Right ventricle myocardium inferior (tissue), 1 donor: ENCODE data around the gene NCKAP1. TPM values are rescaled to one million over a fixed set of nuclear protein-coding genes. Genes with fewer than 3 reads are reported as not detected.
A peak's percentile ranks its signal among the peaks of the same experiment; 100 is the strongest.
"Not testable (repeated sequence)": the region's sequence is repeated elsewhere in the genome, so short reads cannot be mapped to it uniquely, and the experiment has no call there.

Experiments
- ATAC-seq: fragments of 200-7000 bp; cut with Tn5 transposase; one replicate; pipeline ENCODE4 v1.9.1; 2020; ENCODE audit warnings: mild to moderate bottlenecking, moderate library complexity
- DNase-seq: peaks from one replicate; pipeline ENCODE4 v3.0.0; 2021; ENCODE audit errors: missing footprints
- intact Hi-C: fragments of 100-400 bp; cut with DNase I; formaldehyde crosslinking; loops from one replicate; pipeline ENCODE4 v1.11.0; 2022
- total RNA-seq: library from RNA; stranded (reverse); fragmentation: NEBNext Ultra II Directional; extraction: Animal tissue kit (Norgen Biotek cat#: 25700); gene quantifications from one replicate; pipeline ENCODE4 v1.2.1, GENCODE V29; 2021
- donor health status: DM: no; HTN: yes; CAD: no; lungs with severe emphysema.

The NCKAP1 gene
- total RNA-seq, 1 donor from 2014 or later = 135 TPM

DNA sequence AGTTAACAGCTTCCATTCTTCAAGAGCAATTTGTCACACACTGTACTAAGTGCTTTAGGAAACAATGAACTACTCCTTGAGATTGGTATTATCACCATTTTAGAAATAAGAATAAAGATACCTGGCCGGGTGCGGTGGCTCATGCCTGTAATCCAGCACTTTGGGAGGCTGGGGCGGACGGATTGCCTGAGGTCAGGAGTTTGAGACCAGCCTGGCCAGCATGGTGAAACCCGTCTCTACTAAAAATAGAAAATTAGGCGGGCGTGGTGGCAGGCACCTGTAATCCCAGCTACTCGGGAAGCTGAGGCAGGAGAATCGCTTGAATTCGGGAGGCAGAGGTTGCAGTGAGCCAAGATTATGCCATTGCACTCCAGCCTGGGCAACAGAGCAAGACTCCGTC, 20.4 kb downstream of the NCKAP1 start:
- DNase-seq = peak; percentile 59
- intact Hi-C loops = not testable (repeated sequence)

DNA sequence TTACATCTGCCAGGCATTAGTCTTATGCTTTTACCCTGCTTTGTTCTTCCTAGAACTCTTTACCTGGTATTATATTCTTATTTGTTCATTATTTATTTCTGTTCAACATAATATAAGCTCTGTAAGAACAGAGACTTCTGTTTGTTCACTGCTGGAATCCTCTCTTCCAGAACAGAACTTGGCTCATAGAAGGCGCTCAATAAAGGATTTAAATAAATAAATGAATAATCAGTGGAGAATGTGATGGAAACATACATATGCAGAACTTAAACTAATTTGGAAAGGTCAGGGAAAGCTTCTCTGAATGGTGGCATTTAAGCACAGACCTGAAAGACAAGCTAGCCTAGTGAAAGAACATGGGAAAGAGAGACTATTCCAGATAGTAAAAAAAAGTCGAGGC, 24.3 kb downstream of the NCKAP1 start:
- DNase-seq = no peak
- intact Hi-C loops = no loop called here
- ATAC-seq = no peak

More for the DNA sequence above, 20.4 kb downstream of the NCKAP1 start:
- not testable (repeated sequence) for ATAC-seq

DNA sequence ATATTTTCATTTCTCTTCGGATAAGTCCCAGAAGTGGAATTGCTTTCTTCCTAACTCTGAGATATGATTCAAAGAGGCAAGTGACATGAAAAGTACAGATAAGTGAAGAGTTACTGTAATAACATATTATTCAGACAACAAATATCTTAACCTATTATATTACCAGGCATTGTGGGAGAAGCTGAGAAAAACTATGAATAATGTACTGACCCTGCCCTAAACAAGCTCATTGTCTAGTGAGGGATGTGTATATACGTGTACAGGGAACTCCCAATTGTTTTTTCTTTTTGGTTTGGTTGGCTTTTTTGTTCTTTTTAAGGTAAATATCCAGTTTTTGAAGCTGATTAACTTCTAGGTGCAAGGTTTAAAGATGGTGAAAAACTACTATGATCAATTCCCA, 26.5 kb downstream of the NCKAP1 start:
- no peak for ATAC-seq
- intact Hi-C loops = no loop called here
- no peak for DNase-seq

DNA sequence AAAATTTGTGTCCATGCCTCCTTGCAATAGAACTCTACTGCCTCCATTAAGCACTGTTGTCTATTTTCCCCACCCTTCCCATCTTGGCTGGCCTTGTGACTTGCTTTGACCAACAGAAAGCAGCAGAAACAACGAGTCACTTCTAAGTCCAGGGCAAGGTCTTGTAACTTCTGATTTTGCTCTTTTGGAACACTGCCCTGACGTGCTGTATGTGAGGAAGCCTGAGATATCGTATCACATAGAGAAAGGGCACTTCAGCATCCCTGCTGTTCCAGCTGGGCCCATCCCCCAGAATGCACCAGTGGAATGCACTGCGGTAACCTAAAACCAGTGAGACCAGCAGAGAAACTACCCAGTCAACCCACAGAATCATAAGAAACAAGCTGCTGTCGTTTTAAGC, 28.1 kb downstream of the NCKAP1 start:
- peak; percentile 73 for ATAC-seq
- intact Hi-C loops = no loop called here
- DNase-seq = no peak

DNA sequence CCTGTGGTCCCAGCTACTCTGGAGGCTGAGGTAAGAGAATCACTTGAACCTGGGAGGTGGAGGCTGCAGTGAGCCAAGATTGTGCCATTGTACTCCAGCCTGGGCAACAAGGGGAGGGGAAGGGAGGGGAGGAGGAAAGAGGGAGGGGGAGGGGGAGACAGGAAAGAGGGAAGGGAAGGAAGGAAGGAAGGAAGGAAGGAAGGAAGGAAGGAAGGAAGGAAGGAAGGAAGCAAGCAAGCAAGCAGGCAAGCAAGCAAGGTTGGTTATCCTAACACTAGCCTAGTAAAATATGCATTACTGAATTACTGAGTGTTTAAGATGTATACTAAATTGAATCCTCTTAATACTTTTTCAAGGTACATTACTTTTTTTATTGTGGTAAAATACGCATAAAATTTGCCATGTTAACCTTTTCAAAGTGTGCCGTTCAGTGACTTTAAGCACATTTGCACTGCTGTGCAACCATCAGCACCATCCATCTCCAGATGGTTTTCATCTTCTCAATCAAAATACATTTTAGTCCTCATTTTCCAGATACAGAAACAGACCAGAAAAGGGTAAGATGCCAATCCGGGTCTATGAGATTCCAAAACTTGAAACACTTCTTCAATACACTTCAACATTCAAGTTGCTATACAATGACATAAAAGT, 28.9 kb downstream of the NCKAP1 start:
- ATAC-seq (no peak), DNase-seq (no peak)
- intact Hi-C loops = no loop called here

DNA sequence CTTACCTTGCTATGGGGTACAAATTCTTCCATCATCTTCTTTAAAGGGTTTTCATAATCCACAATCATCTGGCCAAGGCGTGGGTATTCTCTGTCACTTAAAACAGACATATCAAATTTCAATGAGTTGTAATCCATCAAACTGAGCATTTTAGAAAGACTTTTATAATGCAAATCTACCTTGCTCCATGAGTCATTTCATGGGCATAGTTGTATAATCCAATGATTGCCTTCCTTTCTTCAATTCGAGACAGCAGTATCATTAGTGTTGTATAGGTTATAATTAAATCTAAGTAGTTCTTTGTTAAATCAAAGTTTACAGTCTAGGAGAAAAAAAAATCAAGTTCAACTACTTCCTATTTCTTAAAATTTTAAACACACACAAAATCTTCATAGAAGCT, 36.3 kb downstream of the NCKAP1 start:
- DNase-seq = no peak
- intact Hi-C loops = loop anchor here (5.0 kb wide), 1 partner anchor 35 kb away; the partner anchor contains the start of gene NCKAP1
- ATAC-seq = no peak

DNA sequence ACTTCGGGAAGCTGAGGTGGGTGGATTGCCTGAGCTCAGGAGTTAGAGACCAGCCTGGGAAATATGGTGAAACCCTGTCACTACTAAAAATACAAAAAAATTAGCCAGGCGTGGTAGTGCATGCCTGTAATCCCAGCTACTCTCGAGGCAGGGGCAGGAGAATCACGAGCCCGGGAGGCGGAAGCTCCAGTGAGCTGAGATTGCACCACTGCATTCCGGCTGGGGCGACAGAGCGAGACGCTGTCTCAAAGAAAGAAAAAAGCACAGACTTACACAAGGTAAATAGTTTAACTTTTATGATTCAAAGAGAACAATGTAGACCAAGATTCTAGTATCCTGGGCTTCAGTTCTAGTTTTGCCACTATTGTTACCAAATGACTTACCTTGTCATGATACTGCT, 37.4 kb downstream of the NCKAP1 start:
- intact Hi-C loops = loop anchor here (5.0 kb wide), 1 partner anchor 36 kb away; the partner anchor contains the start of gene NCKAP1
- DNase-seq (no peak), ATAC-seq (no peak)

DNA sequence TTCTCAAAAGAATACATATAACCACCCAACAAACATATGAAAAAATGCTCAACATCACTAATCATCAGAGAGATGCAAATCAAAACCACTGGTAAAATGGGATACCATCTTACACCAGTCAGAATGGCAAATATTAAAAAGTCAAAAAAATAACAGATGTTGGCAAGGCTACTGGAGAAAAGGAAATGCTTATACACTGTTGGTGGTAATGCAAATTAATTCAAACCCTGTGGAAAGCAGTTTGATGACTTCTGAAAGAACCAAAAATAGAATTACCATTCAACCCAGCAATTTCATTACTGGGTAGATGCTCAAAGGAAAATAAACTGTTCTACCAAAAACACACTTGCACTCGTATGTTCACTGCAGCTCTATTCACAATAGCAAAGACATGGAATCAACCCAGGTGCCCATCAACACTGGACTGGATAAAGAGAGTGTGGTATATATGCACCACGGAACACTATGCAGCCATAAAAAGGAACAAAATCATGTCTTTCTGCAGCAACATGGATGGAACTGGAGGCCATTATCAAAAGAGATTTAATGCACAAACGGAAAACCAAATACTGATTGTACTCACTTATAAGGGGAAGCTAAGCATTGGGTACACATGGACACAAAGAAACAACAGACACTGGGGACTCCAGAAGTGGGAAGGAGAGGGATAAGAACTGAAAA, 38.8 kb downstream of the NCKAP1 start:
- intact Hi-C loops = loop anchor here (5.0 kb wide), 1 partner anchor 38 kb away; the partner anchor contains the start of gene NCKAP1
- DNase-seq = no peak
- ATAC-seq = no peak

DNA sequence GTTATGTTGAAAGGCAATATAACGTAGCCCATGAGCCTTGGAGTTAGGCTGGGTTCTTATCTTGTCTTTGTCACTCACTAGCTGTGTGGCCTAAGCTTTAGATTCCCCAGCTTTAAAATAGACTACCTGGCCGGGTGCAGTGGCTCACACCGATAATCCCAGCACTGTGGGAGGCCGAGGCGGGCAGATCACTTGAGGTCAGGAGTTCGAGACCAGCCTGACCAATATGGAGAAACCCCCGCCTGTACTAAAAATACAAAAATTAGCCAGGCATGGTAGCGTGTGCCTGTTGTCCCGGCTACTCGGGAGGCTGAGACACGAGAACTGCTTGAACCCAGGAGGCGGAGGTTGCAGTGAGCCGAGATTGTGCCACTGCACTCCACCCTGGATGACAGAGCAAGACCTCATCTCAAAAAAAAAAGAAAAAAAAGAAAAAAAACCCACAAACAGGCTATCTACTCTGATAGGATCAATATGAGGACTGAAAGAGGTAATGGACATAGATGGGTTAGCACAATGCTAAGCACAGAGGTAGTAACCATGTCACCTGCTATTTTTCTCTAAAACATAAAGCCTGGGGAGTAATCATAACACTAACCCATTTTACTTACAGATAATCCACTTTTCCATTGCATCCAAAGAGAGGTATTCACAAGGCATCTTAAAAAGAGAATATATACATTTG, 43.9 kb downstream of the NCKAP1 start:
- DNase-seq (no peak), ATAC-seq (no peak)
- intact Hi-C loops = no loop called here

DNA sequence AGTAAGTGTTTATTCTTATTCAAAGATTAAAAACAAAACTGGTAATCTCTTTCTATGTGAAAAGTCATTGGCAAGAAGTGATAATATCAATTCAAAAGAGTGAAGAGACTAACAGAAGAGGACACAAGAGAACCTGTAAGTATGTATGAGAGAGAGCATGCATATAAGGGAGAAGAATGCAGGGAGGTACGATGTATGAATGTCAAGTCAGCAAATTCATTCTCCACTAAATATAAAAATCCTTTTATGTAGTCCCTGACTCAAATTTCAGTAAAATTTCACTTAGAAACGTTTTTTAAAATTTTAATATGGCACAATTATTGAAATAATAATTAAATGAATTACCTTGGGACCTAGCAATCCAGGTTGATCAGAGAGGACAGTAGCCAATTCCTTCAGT, 55.3 kb downstream of the NCKAP1 start:
- DNase-seq (no peak), ATAC-seq (no peak)
- intact Hi-C loops = loop anchor here (5.0 kb wide), 1 partner anchor 201 kb away; no protein-coding TSS in a partner anchor

DNA sequence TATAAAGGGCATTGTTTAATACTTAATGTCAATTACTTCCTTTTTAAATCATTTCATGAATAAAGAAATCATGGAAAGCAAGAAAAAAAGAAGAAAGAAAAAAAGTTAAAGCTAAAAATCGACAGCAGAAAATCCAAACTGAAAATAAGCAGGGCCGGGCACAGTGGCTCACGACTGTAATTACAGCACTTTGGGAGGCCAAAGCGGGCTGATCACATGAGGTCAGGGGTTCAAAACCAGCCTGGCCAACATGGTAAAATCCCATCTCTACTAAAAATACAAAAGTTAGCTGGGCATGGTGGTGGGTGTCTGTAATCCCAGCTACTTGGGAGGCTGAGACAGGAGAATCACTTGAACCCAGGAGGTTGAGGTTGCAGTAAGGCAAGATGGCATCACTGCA, 56.8 kb downstream of the NCKAP1 start:
- DNase-seq = peak; percentile 42
- not testable (repeated sequence) for ATAC-seq
- intact Hi-C loops = loop anchor here (5.0 kb wide), 1 partner anchor 199 kb away; no protein-coding TSS in a partner anchor

DNA sequence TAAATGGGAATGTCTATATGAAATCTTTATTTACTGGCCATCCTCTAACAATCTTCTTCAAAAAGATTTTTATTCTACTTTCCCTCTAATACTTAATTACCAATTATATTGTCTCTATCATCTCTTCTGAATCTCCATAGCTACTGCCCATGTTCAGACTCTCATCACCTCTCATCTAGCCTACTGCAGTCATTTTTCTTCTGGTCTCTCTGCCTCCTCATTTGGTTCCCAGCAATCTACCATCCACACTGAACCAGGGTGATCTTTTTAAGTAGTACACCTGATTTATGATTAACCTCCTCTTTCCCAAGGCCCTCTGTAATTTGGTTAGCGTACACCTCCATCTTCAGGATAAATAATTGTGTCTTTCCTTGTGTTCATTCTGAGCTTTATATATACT, 57.6 kb downstream of the NCKAP1 start:
- intact Hi-C loops = loop anchor here (1.0 to 5.0 kb wide), 2 partner anchors 198 to 218 kb away; no protein-coding TSS in a partner anchor
- ATAC-seq (no peak), DNase-seq (no peak)

DNA sequence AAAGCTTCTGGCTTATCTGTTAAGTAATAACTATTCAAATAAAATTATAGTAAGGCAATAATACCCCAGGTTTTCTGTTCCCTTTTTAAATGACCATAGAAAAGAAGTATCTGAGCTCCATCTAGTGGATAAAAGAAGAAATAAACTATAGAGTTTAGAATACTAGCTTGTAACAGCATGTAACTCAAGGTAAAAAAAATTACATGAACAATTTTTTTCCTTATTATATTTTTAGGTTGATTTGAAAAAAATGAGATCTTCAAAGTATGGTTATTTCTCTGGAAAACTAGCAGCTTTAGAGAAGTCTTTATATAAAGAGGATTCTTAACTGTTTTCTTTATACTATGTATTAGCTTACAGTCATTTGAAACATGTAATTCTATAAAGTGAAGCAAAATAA, 58.1 kb downstream of the NCKAP1 start:
- DNase-seq = no peak
- intact Hi-C loops = loop anchor here (1.0 to 5.0 kb wide), 2 partner anchors 198 to 218 kb away; no protein-coding TSS in a partner anchor
- ATAC-seq = no peak

DNA sequence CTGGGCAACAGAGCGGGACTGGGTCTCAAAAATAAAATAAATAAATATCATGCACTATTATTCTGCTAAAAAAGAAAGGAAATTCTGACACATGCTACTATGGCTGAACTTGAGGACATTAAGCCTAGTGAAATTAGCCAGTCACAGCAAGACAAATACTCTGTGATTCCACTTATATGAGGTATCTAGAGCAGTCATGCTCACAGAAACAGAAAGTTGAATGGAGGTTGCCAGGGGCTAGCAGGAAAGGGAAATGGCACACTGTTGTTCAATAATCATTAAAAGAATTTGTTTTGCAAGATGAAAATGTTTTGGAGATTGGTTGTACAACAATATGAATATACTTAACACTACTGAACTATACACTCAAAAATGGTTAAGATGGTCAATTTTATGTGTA, 60.8 kb downstream of the NCKAP1 start:
- intact Hi-C loops = loop anchor here (10.0 kb wide), 1 partner anchor 53 kb away; no protein-coding TSS in a partner anchor
- no peak for ATAC-seq
- no peak for DNase-seq

DNA sequence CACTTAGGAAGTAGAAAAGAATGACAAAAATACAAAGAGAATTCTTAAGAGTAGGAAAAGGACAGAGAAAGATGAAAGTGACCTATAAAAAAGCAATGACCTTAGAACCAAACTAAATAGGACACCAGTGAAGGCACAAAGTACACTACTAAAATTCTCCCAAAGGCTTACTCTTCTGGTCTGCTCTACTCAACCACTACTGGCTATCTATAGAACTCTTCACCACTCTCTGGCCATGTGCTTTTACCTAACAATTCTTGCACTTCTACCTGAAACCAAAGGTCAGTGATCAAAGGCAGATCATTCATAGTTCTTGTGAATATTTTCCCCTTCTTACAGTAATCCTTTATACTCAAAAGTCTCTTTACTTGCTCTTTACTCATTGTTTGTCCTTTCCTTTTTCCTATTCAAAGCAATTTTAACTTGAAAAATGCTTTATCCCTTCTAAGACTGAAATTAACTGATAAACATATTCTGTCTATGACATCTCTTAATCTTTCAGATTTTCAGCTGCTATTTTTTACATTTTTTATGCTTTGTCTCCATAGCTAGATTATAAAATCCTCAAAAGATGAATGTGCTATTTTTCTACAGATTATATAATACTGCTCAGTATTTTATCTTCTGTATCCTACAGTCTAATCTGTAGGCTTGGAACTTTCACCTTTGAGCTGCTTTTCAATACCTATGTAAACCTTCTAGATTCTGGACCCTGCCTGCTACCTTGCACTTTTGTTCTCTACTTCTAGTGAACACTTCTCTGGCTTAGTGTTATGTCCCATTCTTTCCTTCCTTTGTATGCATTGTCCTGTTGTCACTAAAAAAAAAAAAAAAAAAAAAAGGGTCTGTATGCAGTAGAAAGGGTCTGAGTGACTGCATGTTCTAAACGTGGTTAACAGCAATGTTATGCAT, 64.6 kb downstream of the NCKAP1 start:
- no peak for DNase-seq
- ATAC-seq = no peak
- intact Hi-C loops = loop anchor here (10.0 kb wide), 1 partner anchor 49 kb away; no protein-coding TSS in a partner anchor

DNA sequence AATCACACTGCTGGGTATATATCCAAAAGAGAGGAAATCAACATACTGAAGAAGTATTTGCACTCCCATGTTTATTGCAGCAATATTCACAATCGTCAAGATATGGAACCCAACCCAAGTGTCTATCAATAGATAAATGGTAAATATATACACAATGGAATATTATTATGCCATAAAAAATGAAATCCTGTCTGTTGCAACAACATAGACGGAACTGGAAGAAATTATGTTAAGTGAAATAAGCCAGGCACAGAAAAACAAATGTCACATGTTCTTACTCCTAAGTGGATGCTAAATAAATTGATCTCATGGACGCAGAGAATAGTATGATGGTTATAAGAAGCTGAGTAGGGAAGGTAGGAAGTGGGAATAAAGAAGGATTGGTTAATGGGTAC, 65.7 kb downstream of the NCKAP1 start:
- DNase-seq (no peak), ATAC-seq (no peak)
- intact Hi-C loops = loop anchor here (10.0 kb wide), 1 partner anchor 48 kb away; no protein-coding TSS in a partner anchor

DNA sequence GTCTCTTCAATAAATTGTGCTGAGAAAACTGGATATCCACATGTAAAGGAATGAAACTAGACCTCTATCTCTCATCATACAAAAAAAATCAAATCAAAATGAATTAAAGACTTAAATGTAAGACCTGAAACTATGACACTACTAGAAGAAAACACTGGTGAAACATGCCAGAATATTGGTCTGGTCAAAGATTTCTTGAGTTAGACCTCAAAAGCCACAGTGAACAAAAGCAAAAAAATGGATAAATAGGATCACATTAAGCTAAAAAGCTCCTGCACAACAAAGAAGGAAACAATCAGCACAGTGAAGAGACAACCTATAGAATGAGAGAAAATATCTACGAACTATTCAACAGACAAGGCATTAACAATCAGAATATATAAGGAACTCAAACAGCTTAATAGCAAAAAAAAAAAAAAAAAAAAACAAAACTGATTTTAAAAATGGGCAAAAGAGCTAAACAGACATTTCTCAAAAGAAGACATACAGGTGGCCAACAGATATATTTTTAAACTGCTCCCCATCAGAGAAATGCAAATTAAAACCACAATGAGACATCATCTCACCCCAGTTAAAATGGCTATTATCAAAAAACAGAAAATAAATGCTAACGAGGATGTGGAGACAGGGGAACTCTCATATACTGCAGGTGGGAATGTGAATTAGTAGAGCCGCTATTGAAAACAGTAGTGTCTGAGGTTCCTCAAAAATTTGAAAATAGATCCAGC, 66.3 kb downstream of the NCKAP1 start:
- intact Hi-C loops = loop anchor here (10.0 kb wide), 1 partner anchor 47 kb away; no protein-coding TSS in a partner anchor
- no peak for DNase-seq
- no peak for ATAC-seq

DNA sequence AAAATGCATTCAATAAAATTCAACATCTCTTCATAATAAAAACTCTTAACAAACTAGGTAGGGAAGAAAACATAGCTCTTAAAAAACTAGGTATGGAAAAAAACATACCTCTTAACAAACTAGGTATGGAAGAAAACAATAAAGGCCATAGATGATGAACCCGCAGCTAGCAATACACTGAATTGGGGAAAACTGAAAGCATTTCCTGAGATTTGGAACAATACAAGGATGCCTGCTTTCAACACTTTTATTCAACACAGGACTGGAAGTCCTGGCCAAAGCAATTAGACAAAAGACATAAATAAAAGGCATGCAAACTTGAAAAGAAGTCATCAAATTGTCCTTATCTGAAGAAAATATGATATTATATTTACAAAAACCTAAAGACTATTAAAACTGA, 67.8 kb downstream of the NCKAP1 start:
- intact Hi-C loops = loop anchor here (10.0 kb wide), 1 partner anchor 46 kb away; no protein-coding TSS in a partner anchor
- ATAC-seq (no peak), DNase-seq (no peak)
